Uterus (tissue), 2 donors: ENCODE results near the gene RNU6-1.

Source experiments
- CTCF ChIP-seq, 4 experiments: fragments of 200-600 bp in 2 of 4; fragments of 450-650 bp in 2 of 4; sonication (generic) in 2 of 4; IDR thresholded peaks; one replicate each; pipeline ENCODE4 v1.5.1; 2016 to 2019; ENCODE audit warnings: antibody characterized with exemption in 4 of 4, mild to moderate bottlenecking in 2 of 4, moderate library complexity in 1 of 4
- POLR2A ChIP-seq, 2 donors: fragments of 450-650 bp; IDR thresholded peaks; one replicate each; pipeline ENCODE4 v1.6.1; 2016; ENCODE audit warnings: antibody characterized with exemption in 2 of 2, mild to moderate bottlenecking in 1 of 2, moderate library complexity in 1 of 2

- TF ChIP-seq CTCF (IDR thresholded peaks at IDR 0.05) (no peak), POLR2A (IDR thresholded peaks at IDR 0.05) (no peak)
These were observed 44.2 kb upstream of the RNU6-1 start for GRCh38 chr15:67884009-67884408.
